Activated CD8-positive, alpha-beta T cell treated with anti-CD3 and anti-CD28 coated beads, Interleukin-2, amount 10 ng/mL, durations not matched to agents 7 days and 5 days (primary cell): ENCODE measurements around the gene PTCH2. TPM values are rescaled to one million over a fixed set of nuclear protein-coding genes. Genes with fewer than 3 reads are reported as not detected.
"Not testable (repeated sequence)": the region's sequence is repeated elsewhere in the genome, so short reads cannot be mapped to it uniquely, and the experiment has no call there.

Experiments used
- ATAC-seq: fragments of 150-1000 bp; cut with Tn5 transposase; one replicate; pipeline ENCODE4 v1.10.0; 2021; ENCODE audit warnings: moderate library complexity
- CTCF ChIA-PET: fragments of 350-600 bp; sonication (Branson Sonifier 250); formaldehyde crosslinking; loops from one replicate; lab custom pipeline; 2021; ENCODE audit warnings: antibody characterized with exemption; lab: Charles Lee
- POLR2A ChIA-PET: fragments of 350-600 bp; sonication (Branson Sonifier 250); formaldehyde crosslinking; loops from one replicate; lab custom pipeline; 2021; ENCODE audit warnings: antibody characterized with exemption; lab: Charles Lee
- DNase-seq: peaks from one replicate; pipeline ENCODE4 v3.0.0-alpha.2; 2020
- H3K27ac Mint-ChIP-seq: one replicate; pipeline ENCODE4 v1.8.0; 2021; ENCODE audit warnings: mild to moderate bottlenecking, mixed read lengths
- H3K27me3 Mint-ChIP-seq: one replicate; pipeline ENCODE4 v1.8.0; 2021; ENCODE audit warnings: low read depth, mixed read lengths
- H3K36me3 Mint-ChIP-seq: one replicate; pipeline ENCODE4 v1.8.0; 2021; ENCODE audit warnings: low read depth, mixed read lengths
- H3K4me1 Mint-ChIP-seq: one replicate; pipeline ENCODE4 v1.8.0; 2021; ENCODE audit warnings: low read depth, mixed read lengths
- H3K4me3 Mint-ChIP-seq: one replicate; pipeline ENCODE4 v1.8.0; 2021; ENCODE audit warnings: mild to moderate bottlenecking, mixed read lengths
- H3K9me3 Mint-ChIP-seq: one replicate; pipeline ENCODE4 v1.8.0; 2022; ENCODE audit warnings: mixed read lengths; ENCODE audit not compliant: insufficient read depth
- total RNA-seq, 2 experiments: library from RNA; stranded (reverse); gene quantifications; one replicate each; pipeline ENCODE4 v1.2.3, GENCODE V29; 2021

PTCH2 gene
- total RNA-seq, 2 experiments from 2014 or later = 1.3 to 1.4 TPM

DNA sequence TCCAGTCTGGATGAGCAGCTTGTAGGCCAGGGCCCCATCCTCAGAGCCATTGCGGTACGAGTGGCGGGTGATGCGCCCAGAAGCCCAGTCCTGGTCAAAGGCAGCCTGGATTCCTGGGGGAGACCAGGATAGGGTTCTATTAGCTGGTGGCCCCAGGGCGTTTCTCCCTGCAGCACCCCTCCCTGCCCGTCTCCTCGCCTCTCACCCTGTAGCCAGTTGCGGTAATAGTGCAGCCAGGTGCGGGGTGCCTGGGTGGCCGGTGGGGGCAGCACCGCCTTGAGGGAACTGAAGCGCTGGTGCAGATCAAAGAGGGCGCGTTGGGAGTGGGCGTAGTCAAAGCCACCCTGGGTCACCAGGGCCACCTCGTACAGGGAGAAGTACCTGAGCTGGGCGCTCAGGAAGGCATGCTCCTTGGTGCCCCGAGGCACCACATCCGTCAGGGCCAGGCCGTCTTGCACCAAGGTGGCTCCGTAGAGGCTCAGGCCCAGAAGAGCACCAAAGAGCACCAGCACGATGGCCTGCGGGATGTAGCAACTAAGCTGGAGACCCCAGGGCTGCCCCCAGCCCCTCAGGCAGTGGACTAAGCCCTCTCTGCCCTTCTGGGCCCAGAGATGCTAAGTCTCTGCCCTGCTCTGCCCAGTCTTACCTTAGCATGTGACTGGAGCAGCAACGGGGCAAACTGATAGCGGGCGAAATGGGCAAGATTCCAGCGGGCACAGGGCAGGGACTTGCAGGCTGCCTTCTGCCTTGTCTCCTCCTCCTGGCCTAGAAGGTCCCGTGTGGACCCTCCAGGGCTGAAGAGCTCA is 15.7 kb downstream of the PTCH2 start:
- POLR2A ChIA-PET = interaction anchor here (0.9 to 16.3 kb wide), 5 partner anchors 8 to 100 kb away, joined by 3 to 564 read pairs (median 5); partner anchors contain the start of genes PLK3 and RNU5D-1
- Mint-ChIP-seq H3K27me3 (no peaks in the 10 kb centered on the region), H3K9me3 (no peaks in the 10 kb centered on the region), H3K27ac (no peak overlapping the region), H3K4me3 (no peak overlapping the region), H3K4me1 (peaks cover 10% of the 10 kb centered on the region), H3K36me3 (no peaks in the 10 kb centered on the region)
- DNase-seq = no peak
- CTCF ChIA-PET = interaction anchor here (1.1 to 2.2 kb wide), 2 partner anchors 8 to 34 kb away, joined by 4 to 9 read pairs; no protein-coding TSS in a partner anchor
- no peak for ATAC-seq

DNA sequence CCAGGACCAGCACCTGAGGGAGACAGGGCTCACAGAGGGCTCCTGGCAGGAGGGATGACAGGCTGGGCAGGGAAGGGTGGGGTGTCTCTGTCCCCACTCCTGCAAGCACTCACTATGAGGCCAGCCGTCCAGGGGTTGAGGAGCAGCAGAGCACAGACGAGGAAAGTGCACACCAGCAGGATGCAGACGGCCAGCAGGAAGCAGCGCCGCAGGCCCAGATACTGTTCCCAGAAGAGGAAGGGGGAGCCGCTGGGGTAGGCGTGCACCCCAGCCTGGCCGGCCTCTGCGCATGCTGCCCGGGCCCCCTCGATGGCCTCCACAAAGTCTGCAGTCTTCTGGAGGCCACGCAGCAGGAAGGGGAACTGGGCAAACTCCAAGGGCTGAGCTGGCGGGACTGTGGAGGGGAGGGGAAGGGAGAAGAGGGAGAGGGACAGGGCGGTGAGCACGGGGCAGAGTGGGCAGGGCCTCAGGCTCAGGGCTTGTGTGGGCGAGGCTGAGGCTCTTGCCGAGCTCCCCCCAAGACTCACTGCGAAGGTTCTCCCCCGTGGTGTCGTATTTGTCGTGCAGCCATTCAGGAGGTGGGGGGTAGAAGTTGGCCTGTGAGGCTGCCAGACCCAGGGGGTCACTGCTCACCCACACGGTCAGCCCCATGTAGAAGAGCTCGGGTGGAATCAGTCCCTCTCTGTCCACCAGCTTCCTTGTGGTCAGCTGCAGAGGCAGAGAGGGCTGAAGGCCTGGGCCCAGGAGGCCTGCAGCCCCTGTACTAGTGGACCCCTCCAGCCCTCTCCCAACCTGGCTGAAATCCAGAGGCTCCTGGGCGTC is 16.5 kb downstream of the PTCH2 start:
- POLR2A ChIA-PET = interaction anchor here (0.9 to 16.3 kb wide), 5 partner anchors 7 to 99 kb away, joined by 3 to 564 read pairs (median 5); partner anchors contain the start of genes PLK3 and RNU5D-1
- DNase-seq = no peak
- Mint-ChIP-seq H3K27me3 (no peaks in the 10 kb centered on the region), H3K4me3 (no peak overlapping the region), H3K9me3 (no peaks in the 10 kb centered on the region), H3K27ac (no peak overlapping the region), H3K36me3 (no peaks in the 10 kb centered on the region), H3K4me1 (peaks cover 15% of the 10 kb centered on the region)
- CTCF ChIA-PET = interaction anchor here (1.1 to 2.2 kb wide), 2 partner anchors 9 to 33 kb away, joined by 4 to 9 read pairs; no protein-coding TSS in a partner anchor
- ATAC-seq = no peak

DNA sequence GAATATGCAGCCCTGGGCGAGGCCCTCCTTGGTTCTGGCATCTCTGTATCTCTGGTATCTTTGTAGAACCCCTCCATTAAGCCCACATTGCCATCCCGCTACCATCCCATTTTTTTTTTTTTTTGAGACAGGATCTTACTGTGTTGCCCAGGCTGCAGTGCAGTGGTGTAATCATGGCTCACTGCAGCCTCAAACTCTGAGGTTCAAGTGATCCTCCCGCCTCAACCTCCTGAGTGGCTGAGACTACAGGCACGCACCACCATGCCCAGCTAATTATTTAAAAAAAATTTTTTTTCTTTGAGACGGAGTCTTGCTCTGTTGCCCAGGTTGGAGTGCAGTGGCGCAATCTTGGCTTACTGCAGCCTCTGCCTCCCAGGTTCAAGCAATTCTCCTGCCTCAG is 18.7 kb downstream of the PTCH2 start:
- H3K27me3 Mint-ChIP-seq, H3K27ac Mint-ChIP-seq: not testable (repeated sequence)
- POLR2A ChIA-PET = interaction anchor here (0.6 to 16.3 kb wide), 4 partner anchors 20 to 97 kb away, joined by 3 to 713 read pairs (median 284); partner anchors contain the start of genes BEST4, BTBD19, DYNLT4 and PLK3

DNA sequence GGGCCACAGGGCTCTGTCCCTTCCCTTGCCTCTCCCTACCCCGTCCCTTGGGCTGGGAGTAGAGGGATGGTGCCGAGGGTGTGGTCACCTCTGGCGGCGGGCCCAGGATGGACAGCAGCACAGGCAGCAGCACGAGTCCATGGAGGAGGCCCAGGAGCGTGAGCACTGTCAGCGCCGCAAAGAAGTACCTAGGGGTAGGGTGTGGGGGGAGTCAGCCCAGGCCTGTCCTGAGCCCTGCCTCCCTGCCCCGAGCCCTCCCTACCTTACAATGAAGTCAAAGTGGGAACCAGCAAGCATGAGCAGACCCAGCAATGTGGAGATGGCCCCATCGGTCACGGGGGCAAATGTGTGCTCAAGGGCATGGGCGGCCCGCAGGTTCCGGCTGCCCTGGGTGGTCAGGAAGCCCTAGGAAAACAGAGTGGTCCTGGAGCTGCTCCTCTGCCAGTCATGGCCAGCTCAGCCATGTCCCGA is 20.0 kb downstream of the PTCH2 start:
- Mint-ChIP-seq H3K36me3 (no peaks in the 10 kb centered on the region), H3K9me3 (no peaks in the 10 kb centered on the region), H3K27ac (peak overlapping the region; percentile 30), H3K27me3 (no peaks in the 10 kb centered on the region), H3K4me1 (peaks cover 43% of the 10 kb centered on the region), H3K4me3 (no peak overlapping the region)
- no peak for DNase-seq
- POLR2A ChIA-PET = interaction anchor here (1.0 to 16.3 kb wide), 5 partner anchors 19 to 188 kb away, joined by 3 to 713 read pairs (median 115); partner anchors contain the start of genes BEST4, BTBD19, DYNLT4 and HECTD3
- CTCF ChIA-PET = interaction anchor here (1.6 to 2.8 kb wide), 4 partner anchors 23 to 189 kb away, joined by 5 to 10 read pairs (median 8); partner anchors contain the start of genes HECTD3, PLK3 and UROD
- ATAC-seq = no peak

More for the DNA sequence above, 18.7 kb downstream of the PTCH2 start:
- not testable (repeated sequence) for H3K36me3 Mint-ChIP-seq, H3K4me3 Mint-ChIP-seq, DNase-seq, ATAC-seq, H3K9me3 Mint-ChIP-seq
- CTCF ChIA-PET = interaction anchor here (1.6 kb wide), 1 partner anchor 13 kb away, joined by 3 read pairs; no protein-coding TSS in a partner anchor
- peaks cover 33% of the 10 kb centered on the region for H3K4me1 Mint-ChIP-seq

DNA sequence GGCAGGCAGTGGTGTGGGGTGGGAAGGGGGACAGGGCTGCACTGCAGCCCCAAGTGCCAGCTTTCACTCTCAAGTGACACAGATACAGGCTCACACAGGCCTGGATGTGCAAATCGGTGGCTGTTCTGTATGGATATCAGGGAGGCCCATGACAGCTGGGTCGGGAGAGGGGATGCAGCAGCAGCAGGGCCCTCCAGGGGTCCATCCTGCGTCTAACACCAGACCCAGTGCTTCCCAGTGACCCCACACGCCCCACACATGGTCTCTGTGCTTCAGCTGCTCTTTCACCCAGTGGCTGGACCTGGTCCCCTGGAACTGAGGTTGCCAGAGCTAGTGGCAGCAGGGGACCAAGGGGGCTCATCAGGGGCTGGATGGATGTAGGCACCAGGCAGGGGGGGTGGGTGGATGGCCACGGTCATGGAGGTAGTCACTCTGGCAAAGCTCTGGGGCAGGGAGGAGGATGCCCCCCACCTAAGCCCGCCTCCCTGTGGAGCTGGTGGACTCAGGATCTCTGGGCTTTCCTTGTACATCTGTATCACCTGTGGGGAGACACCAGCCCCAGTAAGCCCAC is 20.8 kb downstream of the PTCH2 start:
- no peak for DNase-seq
- Mint-ChIP-seq H3K27me3 (no peaks in the 10 kb centered on the region), H3K36me3 (no peaks in the 10 kb centered on the region), H3K27ac (no peak overlapping the region), H3K9me3 (no peaks in the 10 kb centered on the region), H3K4me1 (peaks cover 48% of the 10 kb centered on the region), H3K4me3 (no peak overlapping the region)
- ATAC-seq = no peak
- POLR2A ChIA-PET = interaction anchor here (0.6 to 16.3 kb wide), 7 partner anchors 8 to 189 kb away, joined by 5 to 713 read pairs (median 40); partner anchors contain the start of genes BEST4, BTBD19, DYNLT4 and HECTD3
- CTCF ChIA-PET = interaction anchor here (0.8 to 2.8 kb wide), 9 partner anchors 9 to 481 kb away, joined by 3 to 10 read pairs (median 5); partner anchors contain the start of genes HECTD3, PLK3 and UROD

DNA sequence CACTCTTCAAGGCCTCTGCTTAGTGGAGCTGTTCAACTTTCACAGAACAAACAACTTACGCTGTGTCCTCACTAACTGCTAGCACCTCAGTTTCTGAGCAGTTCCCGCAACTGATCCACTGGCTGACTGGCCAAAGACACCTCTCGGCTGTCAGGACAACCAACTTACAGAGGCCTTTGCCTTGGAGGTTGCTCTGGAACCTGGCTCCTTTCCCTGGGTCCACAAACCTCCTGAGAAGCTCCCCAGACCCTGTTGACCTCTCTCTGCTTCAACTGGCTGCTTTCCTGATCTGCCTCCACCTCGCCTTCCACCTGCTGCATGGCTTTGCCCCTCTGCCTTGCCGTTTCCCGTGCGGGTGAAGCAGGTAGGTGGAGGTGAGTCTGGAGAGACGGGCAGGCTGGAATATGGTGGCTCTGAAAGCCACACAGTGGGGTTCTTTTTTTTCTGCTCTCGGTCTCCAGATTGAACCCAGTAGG is 21.8 kb downstream of the PTCH2 start:
- Mint-ChIP-seq H3K27ac (peak overlapping the region; percentile 100), H3K4me1 (peaks cover 47% of the 10 kb centered on the region), H3K4me3 (peak overlapping the region; percentile 92), H3K27me3 (no peaks in the 10 kb centered on the region), H3K9me3 (no peaks in the 10 kb centered on the region), H3K36me3 (no peaks in the 10 kb centered on the region)
- ATAC-seq (no peak), DNase-seq (no peak)
- ChIA-PET CTCF (interaction anchor here (1.0 to 4.8 kb wide), 10 partner anchors 10 to 191 kb away, joined by 3 to 46 read pairs (median 6); partner anchors contain the start of genes HECTD3, PLK3 and UROD), POLR2A (interaction anchor here (0.6 to 16.3 kb wide), 11 partner anchors 8 to 190 kb away, joined by 4 to 713 read pairs (median 31); partner anchors contain the start of genes BEST4, BTBD19, DYNLT4 and HECTD3)

DNA sequence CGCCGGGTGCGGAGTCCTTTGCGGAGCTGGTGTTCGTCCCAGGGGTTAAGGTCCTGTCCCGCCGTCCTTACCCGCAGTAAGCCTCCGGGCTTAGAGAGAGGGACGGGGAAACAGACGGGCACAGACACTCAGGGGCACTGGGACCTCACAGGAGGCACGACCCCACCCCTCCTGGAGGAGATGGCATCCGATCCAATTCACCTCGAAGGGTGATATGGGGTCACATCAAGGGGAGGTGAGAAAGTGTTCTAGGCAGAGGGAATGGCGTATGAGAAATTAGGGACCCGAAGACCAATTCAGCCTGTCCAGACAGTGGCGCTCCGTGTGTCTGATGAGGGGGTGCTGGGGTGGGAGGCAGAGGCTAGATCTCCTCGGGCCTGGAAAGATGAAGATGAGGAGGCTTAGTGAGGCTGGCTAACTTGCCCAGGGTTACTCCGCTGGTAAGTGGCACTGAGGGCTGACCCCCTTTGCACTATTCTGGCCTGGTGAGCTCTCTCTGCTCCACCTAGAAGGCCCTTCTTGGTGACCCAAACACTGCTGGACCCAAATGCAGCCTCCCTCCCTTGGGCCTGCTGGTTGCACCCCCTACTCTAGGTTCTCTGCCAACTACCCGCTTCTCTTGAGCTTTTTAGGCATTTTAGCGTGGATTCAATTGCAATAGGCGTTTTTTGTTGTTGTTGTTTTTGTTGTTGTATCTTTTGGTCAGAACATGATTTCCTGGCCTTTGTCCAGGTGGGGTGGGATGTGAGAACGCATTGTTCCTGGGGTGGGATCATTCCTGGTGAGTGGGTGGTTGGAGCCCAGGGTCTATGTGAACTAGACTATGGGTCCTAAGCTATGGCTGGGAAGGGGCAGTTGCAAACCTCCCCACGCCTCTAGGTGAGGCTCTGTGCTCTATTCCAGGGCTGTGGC is 22.5 kb downstream of the PTCH2 start:
- peaks cover 4% of the 10 kb centered on the region for H3K36me3 Mint-ChIP-seq
- no peak for DNase-seq
- peak overlapping the region; percentile 100 for H3K27ac Mint-ChIP-seq
- H3K27me3 Mint-ChIP-seq = no peaks in the 10 kb centered on the region
- ChIA-PET POLR2A (interaction anchor here (0.7 to 16.3 kb wide), 14 partner anchors 7 to 670 kb away, joined by 3 to 713 read pairs (median 22); partner anchors contain the start of genes BEST4, BTBD19, DYNLT4 and HECTD3), CTCF (interaction anchor here (0.8 to 4.8 kb wide), 8 partner anchors 10 to 191 kb away, joined by 3 to 46 read pairs (median 6); partner anchors contain the start of genes HECTD3, PLK3, RNU5D-1 and UROD)
- no peak for ATAC-seq
- H3K4me3 Mint-ChIP-seq = peak overlapping the region; percentile 92
- H3K9me3 Mint-ChIP-seq = no peaks in the 10 kb centered on the region
- H3K4me1 Mint-ChIP-seq = peaks cover 45% of the 10 kb centered on the region

DNA sequence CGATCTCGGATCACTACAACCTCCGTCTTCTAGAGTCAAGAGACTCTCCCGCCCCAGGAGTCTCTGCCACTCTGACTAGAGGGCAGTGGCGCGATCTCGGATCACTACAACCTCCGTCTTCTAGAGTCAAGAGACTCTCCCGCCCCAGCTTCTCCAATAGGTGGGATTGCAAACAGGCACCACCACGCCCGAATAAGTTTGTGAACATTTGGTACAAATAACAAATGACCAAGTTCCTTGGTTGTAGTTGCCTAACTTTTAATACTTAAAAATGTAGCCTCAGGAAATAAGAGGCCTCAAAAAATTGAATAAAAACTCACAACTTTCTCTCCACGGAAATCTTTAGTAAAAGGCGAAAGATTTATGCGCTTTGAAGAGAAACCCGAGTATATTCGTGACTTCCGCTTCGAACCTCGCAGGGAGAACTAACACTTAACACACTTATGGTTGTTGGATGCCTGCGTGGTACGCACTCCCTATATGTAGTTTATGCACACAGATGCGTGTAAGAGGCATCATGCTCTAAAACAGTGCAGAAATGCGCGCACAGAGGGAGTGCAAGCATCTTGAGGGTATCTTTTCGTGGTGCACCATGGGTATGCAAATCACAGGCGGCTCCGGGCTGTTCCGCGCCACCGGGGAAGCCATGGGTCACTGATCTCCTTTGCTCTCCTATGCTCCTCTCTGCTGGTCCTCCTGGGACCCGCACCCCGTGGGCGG is 23.3 kb downstream of the PTCH2 start:
- H3K4me3 Mint-ChIP-seq = peak overlapping the region; percentile 92
- H3K4me1 Mint-ChIP-seq = peaks cover 51% of the 10 kb centered on the region
- H3K9me3 Mint-ChIP-seq = no peaks in the 10 kb centered on the region
- peaks cover 10% of the 10 kb centered on the region for H3K36me3 Mint-ChIP-seq
- ATAC-seq (peak; percentile 92), DNase-seq (peak; percentile 92)
- POLR2A ChIA-PET = interaction anchor here (0.6 to 16.3 kb wide), 43 partner anchors 8 to 765 kb away, joined by 3 to 713 read pairs (median 5); partner anchors contain the start of genes BEST4, BTBD19, DYNLT4 and EIF2B3
- no peaks in the 10 kb centered on the region for H3K27me3 Mint-ChIP-seq
- H3K27ac Mint-ChIP-seq = peak overlapping the region; percentile 100
- CTCF ChIA-PET = interaction anchor here (0.7 to 4.8 kb wide), 17 partner anchors 10 to 192 kb away, joined by 3 to 46 read pairs (median 4); partner anchors contain the start of genes HECTD3, PLK3, RNU5D-1 and UROD

DNA sequence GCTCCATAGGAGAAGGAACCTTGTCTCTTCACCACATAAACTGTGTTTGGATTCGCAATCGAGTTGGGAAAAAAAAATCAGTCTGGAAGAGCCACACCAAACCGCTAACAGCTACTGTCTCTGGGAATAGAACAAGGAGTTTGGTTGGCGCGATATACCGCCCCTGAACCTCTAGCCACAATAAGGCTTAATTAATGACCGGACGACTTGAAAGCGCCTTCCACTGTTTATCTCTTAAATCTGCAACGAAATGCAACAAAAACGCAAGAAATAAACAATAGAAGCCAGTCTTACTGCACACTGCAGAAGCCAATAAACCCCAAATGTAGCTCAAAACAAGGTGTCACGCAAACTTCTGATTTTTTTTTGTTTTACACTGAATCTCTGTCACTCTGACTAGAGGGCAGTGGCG is 23.9 kb downstream of the PTCH2 start:
- no peak for ATAC-seq
- H3K27me3 Mint-ChIP-seq = no peaks in the 10 kb centered on the region
- H3K9me3 Mint-ChIP-seq = no peaks in the 10 kb centered on the region
- H3K27ac Mint-ChIP-seq = peak overlapping the region; percentile 100
- H3K4me3 Mint-ChIP-seq = peak overlapping the region; percentile 92
- peaks cover 11% of the 10 kb centered on the region for H3K36me3 Mint-ChIP-seq
- no peak for DNase-seq
- POLR2A ChIA-PET = interaction anchor here (0.6 to 16.3 kb wide), 39 partner anchors 8 to 766 kb away, joined by 3 to 713 read pairs (median 5); partner anchors contain the start of genes BEST4, BTBD19, DYNLT4 and EIF2B3
- H3K4me1 Mint-ChIP-seq = peaks cover 55% of the 10 kb centered on the region
- CTCF ChIA-PET = interaction anchor here (0.7 to 4.8 kb wide), 15 partner anchors 9 to 191 kb away, joined by 3 to 46 read pairs (median 4); partner anchors contain the start of genes DYNLT4, PLK3 and RNU5D-1
